SU-DHL-6 (cell line): ENCODE data around the gene MED7.

Experiments
- EZH2phosphoT487 ChIP-seq: fragments of 200-600 bp; sonication (generic), shearing (Covaris generic); conservative IDR thresholded peaks from 2 replicates; pipeline ENCODE4 v1.6.1; 2018; ENCODE audit warnings: mild to moderate bottlenecking, antibody characterized with exemption, low read length, moderate library complexity, mixed read lengths
- TF ChIP-seq, protein P1 (sequence below): fragments of 200-600 bp; sonication (generic); IDR thresholded peaks from one replicate; pipeline ENCODE4 v1.5.1; 2017; ENCODE audit warnings: antibody characterized with exemption, mild to moderate bottlenecking, low read length, moderate library complexity; ENCODE audit not compliant: insufficient read depth, poor library complexity, severe bottlenecking

DNA sequence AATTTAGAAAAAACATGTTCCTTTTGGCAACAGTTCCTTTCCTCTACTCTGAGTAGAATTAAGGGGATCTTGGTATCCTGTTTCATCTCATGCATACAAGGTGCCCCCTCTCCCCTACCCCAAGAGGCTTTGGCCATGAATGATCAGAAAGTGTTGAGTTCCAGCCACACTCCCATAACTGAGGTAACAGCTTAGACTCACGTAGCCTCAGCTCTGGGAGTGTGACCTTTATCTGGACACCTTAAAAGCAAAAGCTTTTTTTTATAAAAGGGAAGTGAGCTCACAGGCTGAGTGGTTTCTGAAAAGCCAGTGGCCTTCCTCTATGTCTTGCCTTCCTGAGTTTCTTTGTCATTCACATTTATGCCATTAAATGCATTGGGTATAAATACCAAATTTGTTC is 32.9 kb downstream of the MED7 start:
- TF ChIP-seq, protein P1, sequence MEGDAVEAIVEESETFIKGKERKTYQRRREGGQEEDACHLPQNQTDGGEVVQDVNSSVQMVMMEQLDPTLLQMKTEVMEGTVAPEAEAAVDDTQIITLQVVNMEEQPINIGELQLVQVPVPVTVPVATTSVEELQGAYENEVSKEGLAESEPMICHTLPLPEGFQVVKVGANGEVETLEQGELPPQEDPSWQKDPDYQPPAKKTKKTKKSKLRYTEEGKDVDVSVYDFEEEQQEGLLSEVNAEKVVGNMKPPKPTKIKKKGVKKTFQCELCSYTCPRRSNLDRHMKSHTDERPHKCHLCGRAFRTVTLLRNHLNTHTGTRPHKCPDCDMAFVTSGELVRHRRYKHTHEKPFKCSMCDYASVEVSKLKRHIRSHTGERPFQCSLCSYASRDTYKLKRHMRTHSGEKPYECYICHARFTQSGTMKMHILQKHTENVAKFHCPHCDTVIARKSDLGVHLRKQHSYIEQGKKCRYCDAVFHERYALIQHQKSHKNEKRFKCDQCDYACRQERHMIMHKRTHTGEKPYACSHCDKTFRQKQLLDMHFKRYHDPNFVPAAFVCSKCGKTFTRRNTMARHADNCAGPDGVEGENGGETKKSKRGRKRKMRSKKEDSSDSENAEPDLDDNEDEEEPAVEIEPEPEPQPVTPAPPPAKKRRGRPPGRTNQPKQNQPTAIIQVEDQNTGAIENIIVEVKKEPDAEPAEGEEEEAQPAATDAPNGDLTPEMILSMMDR = no peak
- no peak for TF ChIP-seq EZH2phosphoT487
